NCI-H2227 (cell line): ENCODE measurements around the gene PGPEP1.
"Not testable (repeated sequence)": the region's sequence is repeated elsewhere in the genome, so short reads cannot be mapped to it uniquely, and the experiment has no call there.

Source experiments
- DNase-seq: peaks from one replicate; lab custom pipeline; 2025; ENCODE audit not compliant: unreplicated experiment; lab: John Stamatoyannopoulos, UW

The PGPEP1 gene

DNA sequence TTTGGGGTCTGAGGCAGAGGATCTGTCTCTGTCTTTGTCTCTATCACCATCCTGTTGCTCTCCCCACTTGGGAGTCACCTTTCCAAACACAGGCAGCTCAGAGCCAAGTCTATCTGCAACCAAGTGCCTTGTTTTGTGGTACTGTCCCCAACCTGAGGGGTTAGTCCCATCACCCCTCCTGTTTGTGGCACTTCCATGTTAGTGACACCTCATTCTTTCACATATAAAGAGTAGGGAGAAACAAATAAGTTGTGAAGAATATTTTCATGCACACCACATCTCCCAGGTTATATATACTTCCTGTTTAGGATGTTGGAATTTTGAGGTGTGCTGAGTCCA is 49.3 kb downstream of the PGPEP1 start:
- DNase-seq, result no peak

DNA sequence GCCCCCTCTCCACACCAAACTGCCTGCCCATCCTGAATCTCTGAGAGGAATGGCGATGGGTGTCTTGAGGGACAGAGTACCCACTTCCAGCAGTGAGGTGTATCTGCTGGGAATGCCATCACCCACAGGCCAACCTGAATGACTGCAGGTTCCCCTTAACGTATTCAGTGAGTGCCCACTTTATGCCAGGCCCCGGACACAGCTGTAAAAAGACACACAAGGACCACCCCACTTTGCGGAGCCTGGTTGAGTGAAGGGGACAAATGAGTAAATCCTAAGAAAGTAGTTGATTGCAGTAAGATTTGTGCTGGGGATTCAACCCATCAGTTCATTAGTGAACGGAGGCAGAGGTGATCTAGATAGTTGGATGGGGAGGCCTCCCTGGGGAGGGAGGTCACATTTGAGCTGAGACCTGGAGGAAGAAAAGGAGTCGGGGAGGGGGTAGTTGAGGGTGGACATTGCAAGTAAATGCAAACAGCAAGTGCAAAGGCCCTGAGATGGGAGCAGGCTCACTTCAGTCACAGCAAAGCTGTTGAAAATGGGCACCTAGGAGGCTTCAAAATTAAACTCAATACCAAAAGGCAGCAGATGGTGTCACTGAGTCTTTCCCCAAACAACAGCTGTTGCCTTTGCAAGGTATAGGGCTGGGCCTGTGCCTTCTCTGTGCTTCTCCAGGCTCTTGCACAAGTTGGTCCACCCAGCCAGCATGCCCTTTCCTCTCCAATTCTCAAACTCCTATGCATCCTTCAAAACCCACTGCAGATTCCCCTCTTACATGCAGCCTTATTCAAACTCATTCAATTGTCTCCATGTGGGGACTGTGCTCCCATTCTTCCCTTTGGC is 49.9 kb downstream of the PGPEP1 start:
- DNase-seq, result no peak

DNA sequence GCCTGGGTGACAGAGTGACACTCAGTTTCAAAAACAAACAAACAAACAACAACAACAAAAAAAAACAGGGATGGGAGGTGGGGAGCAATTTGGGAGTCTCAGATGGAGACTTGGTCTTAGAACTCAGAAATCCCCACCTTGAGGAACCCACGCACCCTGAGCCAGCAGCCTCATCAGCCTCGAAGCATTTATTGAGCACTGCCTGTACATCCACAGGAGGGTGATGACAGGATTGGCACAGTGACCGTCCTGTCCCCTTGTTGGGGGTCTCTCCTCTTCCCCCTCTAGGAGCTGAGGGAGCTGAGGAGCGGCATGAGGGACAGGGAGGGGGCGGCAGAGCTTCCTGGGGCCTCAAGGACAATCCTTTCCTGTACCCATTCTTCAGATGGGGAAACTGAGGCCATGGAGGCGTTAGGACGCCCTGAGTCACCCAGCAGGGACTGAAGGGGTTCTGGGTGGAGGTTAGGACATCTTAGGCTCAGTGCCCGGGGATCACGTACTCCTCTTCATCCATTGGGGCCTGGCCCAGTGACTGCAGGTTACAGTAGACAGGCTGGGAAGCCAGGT is 51.2 kb downstream of the PGPEP1 start:
- DNase-seq, result no peak

DNA sequence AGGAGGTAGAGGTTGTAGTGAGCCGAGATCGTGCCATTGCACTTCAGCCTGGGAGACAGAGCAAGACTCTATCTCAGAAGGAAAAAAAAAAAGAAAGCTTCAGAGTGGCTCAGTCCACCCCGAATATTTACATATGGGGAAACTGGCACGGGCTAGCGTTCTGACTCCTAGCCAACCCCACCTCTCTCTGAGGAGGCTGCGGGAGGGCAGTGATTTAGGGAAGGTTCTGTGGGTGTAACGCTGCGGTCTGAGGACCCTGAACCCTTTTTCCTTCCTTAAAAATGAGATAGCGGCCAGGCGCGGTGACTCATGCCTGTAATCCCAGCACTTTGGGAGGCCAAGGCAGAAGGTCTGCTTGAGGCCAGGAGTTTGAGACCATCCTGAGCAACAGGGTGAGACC is 52.0 kb downstream of the PGPEP1 start:
- DNase-seq, result no peak

DNA sequence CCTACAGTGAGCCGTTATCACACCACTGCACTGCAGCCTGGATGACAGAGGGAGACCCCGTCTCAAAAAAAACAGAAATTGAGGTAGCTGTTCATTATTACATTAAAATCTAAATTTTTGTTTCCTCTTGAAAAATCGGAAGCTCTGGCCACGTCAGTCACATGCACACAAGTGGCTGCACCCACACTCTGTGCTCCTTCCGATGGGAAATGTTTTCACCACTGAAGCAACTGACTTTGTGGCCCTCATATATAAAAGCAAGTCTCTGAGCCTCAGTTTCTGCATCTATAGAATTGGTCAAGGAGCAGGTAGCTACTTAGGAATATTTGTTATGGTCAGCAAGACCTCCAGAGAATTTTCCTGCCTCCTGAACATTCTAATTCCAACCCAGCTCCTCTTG is 52.5 kb downstream of the PGPEP1 start:
- no peak for DNase-seq

DNA sequence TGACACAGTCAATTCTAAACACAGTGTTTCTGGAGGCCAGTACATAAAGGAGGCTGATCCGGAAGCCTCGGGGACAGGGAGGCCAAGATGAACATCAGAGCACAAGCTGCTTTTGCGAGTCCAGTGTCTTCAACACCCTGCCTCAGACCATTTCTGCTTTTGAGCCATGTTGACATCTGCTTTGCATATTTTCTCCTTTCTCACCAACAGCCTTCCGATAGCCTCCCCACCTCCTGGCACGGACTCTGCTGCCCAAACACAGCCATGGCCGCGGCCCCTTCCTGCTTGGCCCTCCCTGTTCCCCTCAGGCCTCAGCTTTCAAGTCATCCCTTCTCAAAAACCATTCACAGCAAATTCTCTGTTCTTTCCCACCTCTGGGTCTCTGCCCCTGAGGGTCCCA is 53.4 kb downstream of the PGPEP1 start:
- DNase-seq, result no peak

DNA sequence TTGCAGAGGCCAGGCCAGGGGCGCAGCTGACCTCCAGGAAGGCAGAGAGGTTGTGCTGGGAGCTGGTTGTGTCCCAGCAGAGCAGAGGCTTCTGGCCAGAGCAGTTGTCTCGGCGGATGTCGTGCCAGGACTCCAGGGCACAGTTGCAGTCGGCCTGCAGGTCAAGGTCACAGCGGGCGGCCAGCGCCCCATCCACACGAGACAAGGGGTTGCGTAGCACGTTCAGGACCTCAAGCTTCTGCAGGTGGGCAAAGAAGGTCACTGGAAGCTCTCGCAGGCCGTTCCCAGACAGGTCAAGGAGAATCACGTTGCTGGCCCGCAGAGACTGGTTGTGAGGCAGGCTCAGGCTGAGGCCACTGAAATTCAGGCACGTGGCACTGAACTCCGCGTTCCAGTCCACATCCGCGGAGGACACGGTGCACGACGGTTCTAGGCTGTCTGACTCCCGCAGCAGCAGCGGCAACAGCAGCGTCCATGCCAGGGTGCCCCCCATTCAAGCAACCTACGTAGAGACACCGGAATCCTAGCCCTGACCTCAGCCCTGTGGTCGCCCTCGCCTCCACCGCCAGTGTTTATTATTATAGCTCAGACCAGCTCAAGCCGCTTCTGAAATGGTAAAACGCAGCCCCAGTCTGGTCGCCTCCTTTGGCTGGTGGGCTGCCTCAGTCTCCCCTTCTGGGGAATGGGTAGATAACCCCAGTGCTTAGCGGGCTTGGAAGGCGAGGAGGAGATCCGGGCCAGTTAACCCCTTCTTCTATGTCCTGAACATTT is 56.3 kb downstream of the PGPEP1 start:
- DNase-seq, result no peak

DNA sequence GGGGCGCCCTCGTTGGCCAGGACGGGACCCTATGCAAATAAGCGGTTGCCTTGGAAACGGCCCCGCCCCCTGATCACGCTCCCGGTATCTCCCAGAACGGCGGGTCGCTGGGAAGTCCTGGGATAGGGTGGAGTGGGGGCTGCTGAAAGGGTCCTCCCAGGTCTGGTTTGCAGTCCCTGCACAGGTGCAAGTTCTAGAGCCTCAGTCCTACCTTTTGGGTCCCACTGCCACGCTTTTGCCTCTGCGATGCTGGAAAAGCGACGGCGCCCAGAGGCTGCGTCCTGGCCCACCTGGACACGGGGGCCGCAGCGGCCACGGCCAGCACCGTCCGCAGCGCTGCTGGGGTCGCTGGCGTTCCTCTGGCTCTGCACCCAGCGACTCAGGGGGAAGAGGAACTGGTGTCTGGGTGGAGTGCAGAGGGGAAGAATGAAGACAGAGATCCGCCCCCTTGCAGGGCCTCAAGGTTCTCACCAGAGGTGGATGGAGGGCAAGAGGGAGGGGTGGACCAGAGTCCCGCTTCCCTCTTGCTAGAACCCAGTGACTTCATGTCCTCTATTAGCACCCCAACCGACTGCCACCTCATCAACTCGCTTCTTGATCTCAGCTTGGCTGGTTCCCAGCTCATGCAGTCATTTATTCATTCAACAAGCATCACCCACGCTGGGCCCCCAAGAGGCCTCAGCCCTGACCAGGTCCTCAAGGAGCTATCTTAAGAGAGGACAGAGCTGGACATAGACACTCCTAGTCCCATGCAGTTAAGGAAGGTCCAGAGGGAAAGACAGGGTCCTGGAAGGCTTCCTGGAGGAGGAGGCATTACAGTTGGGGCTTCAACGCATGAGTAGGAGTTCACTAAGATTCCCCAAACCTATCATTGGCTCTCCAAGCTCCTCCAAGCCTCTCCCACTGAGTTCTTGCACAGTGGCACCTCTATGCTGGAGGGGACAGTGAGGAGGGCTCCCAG is 57.1 kb downstream of the PGPEP1 start, which contains the start of gene LRRC25:
LRRC25 (minus strand) TSS at position 381 of the 961 bp plus-strand sequence. CDS start 659 bp downstream, outside the sequence.
- DNase-seq, result peak; percentile 31

DNA sequence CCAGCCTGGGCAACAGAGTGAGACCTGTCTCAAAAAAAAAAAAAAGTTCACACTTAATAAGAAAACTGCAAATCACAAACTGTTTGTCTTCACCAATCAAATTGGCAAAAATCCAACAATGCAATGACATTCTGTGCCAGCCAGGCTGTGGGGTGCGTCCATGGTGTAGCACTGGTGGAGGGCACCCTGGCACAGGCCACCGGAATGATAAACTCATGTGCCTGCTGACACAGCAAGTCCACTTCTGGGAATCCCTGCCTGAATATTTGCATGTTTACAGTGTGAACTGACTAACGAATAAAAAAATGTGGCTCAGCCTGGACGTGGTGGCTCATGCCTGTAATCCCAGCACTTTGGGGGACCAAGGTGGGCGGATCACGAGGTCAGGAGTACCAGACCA is 58.6 kb downstream of the PGPEP1 start:
- no peak for DNase-seq

DNA sequence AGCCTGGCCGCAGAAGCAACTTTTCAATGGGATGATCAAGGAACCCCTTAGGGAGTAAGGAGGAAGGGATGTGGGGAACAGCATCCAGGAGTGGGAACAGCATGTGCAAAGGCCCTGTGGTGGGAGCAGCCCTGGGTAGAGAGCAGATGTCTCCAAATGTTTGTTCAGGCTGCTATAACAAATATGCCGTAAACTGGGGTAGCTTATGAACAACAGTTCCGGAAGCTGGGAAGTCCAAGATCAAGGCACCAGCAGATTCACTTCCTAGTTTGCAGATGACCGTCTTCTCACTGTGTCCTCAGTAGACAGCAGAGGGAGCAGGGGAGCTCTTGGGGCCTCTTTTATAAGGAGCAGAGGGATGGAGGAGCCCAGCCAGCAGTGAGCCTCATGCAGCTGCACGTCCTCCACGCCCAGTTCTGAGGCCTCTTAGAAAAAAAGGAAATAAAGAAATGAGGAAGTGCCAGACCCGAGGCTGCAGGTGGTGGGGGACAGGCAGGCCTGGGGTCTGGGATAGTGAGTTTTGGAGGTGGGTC is 61.2 kb downstream of the PGPEP1 start:
- DNase-seq, result peak; percentile 39

DNA sequence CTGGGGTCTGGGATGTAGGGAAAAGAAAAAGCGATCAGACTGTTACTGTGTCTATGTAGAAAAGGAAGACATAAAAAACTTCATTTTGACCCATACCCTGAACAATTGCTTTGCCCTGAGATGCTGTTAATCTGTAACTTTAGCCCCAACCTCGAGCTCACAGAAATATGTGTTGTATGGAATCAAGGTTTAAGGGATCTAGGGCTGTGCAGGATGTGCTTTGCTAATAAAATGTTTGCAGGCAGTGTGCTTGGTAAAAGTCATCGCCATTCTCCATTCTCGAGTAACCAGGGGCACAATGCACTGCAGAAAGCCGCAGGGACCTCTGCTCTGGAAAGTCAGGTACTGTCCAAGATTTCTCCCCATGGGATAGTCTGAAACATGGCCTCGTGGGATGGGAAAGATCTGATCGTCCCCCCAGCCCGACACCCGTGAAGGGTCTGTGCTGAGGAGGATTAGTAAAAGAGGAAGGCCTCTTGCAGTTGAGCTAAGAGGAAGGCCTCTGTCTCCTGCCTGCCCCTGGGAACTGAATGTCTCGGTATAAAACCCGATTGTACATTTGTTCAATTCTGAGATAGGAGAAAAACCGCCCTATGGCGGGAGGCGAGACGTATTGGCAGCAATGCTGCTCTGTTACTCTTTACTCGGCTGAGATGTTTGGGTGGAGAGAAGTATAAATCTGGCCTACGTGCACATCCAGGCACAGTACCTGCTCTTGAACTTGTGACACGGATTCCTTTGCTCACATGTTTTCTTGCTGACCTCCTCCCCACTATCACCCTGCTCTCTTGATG is 62.3 kb downstream of the PGPEP1 start:
- not testable (repeated sequence) for DNase-seq

DNA sequence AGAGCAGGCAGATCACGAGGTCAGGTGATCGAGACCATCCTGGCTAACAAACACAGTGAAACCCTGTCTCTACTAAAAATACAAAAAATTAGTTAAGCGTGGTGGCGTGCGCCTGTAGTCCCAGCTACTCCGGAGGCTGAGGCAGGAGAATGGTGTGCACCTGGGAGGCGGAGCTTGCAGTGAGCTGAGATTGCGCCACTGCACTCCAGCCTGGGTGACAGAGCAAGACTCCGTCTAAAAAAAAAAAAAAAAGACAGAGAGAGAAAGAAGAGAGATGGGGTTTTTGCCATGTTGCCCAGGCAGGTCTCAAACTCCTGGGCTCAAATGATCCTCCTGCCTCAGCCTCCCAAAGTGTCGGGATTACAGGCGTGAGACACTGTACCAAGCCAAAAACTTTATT is 65.4 kb downstream of the PGPEP1 start:
- not testable (repeated sequence) for DNase-seq

DNA sequence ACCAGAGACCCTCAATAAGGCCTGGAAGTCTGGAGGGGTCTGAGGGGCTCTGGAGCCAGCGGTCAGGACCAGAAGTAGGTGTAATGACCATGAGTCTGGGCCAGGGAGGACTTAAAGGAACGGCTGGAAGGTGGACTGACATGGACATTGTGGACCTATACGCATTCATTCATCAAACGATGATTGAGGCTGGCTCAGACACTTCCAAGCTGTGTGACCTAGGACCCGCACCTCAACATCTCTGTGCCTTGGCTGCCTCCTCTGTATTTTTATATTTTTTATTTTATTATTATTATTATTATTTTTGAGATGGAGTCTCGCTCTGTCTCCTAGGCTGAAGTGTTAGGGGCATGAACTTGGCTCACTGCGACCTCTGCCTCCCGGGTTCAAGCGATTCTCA is 66.4 kb downstream of the PGPEP1 start:
- DNase-seq, result no peak

DNA sequence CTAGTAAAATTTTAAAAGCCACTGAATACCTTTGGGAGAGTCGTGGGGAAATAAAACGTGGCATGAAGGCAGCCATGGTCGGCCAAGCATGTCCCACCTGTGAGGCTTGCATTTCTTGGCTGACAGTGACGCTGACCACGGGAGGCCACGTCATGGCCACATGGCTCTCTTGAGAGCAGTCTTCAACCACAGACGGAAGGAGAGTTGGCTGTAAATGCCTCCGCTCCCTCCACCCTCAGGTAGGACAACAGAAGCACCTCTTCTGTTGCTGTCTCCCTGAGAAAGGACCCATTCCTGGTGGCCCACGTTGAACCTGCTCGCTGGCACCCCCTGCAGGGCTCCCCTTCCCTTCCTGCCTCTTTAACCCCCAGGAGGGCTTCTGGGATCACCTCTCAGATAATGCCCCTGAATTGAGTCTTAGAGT is 67.7 kb downstream of the PGPEP1 start:
- DNase-seq, result no peak

DNA sequence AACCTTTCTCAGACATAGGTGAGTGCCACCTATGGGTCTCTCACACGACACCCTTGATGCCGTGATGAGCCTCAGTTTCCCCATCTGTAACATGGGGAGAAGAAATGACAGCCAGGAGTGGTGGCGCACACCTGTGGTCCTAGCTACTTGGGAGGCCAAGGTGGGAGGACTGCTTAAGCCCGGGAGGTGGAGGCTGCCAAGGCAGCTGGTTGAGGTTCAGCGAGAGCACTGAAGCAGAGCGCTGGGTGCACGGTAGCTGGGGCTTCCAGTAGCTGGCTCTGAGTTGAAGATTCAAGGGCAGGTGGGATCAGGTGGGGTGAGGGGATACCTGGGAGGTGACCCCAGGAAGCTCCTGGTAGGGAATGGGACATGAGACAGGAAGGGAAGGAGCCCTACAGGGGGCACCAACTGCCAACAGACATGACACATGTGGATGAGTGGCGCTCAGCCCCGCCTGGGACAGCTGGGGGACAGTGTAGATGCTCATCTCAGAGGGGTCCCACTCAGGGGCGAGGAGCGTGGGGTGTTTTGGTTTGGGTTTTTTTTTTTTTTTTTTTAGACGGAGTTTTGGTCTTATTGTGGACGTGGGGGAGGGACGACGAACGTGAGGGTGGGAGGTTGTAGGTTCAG is 72.3 kb downstream of the PGPEP1 start:
- DNase-seq, result no peak

DNA sequence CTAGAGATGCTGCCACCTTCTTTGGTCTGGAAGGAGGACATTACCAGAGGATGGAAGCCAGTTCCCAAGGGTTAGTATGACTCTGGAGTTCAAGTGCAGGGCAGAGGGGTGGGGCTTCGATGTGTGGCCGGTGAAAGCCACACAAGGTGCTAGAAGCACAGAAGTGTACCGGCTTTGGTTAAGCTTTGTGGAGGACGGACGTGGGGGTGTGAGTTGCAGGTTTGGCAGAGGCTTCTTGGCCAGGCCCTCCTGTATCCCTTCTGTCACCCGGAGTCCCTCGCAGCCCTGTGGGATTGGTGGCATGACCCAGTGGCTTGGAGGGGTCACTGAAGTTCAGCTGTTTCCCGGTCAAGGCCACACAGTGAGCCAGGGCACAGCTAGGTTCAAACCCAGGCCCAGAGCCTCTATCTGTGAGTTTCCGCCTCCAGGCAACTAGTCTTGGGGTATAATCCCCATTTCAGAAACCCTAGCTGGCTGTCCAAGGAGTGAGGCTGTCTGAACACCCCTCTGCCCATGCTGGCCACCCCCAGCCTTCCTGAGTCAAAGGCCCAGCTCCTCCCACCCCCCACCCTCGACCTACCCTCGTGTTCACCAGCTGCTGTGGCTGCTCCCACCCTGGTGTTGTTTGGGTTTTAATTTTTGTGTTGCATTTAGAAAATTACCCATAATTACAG is 74.2 kb downstream of the PGPEP1 start:
- peak; percentile 18 for DNase-seq

DNA sequence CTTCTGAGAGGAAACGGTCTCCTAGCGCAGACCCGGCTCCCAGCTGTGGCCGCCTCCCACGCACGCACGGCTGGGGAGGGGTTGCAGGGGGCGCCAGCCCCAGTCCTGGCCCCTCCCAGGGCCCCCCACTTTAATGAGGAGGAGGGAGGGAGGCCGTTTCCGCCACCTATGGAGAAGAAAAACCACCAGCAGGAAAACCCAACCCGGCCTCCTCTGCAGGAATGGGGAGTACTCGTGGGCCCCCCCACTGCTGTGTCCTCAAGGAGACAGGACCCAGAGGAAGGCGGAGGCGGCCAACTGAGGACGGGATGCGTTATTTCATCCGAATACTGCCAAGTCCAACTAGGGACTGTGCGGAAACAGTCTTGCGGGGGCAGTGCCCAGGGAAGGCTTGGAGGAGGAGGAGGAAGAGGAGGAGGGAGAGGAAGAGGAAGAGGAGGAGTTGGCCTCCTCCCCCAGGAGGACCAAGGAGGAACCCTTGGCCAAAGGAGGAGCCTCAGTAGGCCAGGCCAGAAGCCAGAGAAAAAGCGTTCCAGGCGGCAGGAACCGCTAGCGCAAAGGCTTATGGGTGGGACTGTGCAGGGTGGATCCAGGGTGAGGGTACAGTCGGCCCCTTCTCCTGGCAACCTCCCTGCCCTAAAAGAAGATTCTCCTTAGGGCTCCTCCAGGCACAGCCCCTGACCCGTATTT is 74.9 kb downstream of the PGPEP1 start:
- DNase-seq, result peak; percentile 82

DNA sequence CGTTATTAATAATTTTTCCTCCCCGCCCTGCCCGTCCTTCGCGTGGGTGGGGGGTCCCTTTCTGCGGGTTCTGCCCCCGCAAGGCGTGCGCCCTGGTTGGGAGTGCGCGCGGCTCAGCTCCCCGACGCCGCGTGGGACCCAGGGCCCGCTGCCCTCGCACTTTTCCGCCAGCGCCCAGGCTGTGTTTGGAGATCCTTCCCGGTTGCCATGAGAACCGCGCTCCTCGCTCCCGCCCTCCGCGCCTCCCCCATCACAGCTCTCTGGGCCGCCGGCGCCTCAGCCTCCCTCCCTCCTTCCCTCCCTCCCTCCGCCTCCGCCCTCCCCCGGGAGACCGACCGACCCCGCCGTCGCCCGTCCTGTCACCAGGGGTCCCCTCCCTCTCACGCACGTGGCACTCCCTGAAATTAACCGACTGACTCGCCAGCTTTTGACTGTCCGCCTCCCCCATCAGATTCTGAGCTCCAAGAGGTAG is 76.4 kb downstream of the PGPEP1 start:
- DNase-seq, result peak; percentile 87
